NCI-H1417 treated with DMSO at 0.1 percent for 48 hours (cell line): ENCODE results near the gene ZNF81.
A peak's percentile ranks its signal among the peaks of the same experiment; 100 is the strongest.
"Not testable (repeated sequence)": the region's sequence is repeated elsewhere in the genome, so short reads cannot be mapped to it uniquely, and the experiment has no call there.

Experiments
- DNase-seq: peaks from one replicate; lab custom pipeline; 2025; lab: John Stamatoyannopoulos, UW

Gene ZNF81

GRCh38 chrX:47836164-47837072 is at the start of gene ZNF81:
TSS of gene ZNF81 (plus strand) at chrX:47836902. CDS start at chrX:47846268, 9,366 bp downstream.
- DNase-seq, result peak; percentile 92

GRCh38 chrX:47796433-47796906 is 40.2 kb upstream of the ZNF81 start:
- no peak for DNase-seq

- no peak for DNase-seq
These were observed 39.6 kb upstream of the ZNF81 start for GRCh38 chrX:47797084-47797483.

- DNase-seq, result no peak
These were observed 37.8 kb upstream of the ZNF81 start for GRCh38 chrX:47798861-47799260.

DNA sequence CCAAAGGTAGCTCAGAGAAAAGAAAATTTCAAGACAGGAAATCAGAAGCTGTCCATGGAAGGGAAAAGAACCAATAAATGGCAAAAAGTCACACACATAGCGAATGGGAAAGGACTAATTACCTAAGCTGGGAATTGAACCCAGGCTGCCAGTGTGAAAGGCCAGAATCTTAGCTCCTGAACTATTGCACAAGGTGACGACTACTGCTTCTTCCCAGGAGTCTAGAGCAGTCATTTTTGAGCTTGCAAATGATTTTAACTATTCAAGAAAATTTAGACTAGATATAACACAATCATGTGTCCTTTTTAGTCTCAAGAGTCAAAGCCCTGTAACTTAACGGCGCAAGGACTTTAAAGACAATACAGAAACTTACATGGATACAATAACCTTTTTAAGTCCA is 34.1 kb upstream of the ZNF81 start:
- DNase-seq, result peak; percentile 35

- peak; percentile 17 for DNase-seq
These were observed 33.6 kb upstream of the ZNF81 start for GRCh38 chrX:47803103-47803502.

DNA sequence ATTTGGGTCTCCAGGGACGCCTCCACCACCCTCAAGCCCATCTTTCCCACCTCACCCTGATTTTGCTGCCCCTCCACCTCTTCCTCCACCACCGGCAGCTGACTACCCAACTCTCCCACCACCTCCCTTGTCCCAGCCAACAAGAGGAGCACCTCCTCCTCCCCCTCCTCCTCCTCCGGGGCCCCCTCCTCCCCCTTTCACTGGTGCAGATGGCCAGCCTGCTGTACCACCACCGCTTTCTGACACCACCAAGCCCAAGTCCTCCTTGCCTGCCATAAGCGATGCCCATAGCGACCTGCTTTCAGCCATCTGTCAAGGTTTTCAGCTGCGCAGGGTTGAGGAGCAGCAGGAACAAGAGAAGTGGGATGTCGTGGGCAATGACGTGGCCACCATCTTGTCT is 32.4 kb upstream of the ZNF81 start:
- DNase-seq, result no peak

DNA sequence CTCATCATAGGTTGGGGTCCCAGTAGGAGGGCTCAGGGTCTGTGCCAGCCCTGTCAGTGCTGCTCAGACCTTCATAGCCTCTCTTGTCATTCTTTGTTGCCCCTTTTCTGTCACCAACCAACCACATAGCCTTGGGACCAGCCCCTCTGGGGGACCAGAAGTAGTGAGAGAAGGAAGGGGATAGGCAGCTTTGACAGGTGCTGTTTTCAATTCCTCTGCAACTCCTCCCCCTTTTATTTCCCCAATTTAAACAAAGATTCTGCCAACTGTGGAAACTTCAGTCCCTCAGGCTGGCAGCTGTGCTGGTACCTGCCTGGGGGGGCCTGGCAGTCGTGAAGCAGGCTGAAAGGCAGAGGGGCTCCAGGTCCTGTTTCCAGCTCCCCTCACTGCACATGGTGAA is 30.9 kb upstream of the ZNF81 start:
- DNase-seq, result not testable (repeated sequence)

GRCh38 chrX:47806415-47807271 is 30.1 kb upstream of the ZNF81 start:
- DNase-seq, result not testable (repeated sequence)

- not testable (repeated sequence) for DNase-seq
These were observed 29.5 kb upstream of the ZNF81 start for GRCh38 chrX:47807272-47807538.

- no peak for DNase-seq
These were observed 29.2 kb upstream of the ZNF81 start for GRCh38 chrX:47807548-47807947.

DNA sequence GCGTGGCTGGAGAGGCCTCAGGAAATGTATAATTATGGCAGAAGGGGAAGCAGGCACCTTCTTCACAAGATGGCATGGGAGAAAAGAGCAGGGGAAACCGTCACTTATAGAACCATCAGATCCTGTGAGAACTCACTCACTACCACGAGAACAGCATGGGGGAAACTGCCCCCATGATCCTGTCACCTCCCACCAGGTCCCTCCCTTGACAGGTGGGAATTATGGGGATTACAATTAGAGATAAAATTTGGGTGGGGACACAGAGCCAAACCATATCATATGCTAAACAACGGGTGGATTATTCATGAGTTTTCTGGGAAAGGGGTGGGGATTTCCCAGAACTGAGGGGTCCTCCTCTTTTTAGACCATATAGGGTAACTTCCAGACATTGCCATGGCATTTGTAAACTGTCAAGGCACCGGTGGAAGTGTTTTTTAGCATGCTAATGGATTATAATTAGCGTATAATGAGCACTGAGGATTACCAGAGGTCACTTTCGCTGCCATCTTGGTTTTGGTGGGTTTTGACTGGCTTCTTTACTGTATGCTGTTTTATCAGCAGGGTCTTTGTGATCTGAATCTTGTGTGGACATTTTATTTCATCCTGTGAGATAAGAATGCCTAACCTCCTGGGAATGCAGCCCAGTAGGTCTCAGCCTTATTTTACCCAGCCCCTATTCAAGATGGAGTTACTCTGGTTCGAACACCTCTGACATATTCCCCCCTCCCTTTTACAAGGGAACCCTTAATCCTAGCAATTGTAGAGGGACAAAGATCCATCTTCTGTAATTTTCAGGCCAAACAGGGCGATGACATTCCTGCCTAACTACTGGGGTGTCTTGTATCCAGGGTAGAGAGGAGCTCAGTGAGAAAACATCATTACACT is 27.6 kb upstream of the ZNF81 start:
- DNase-seq, result no peak

DNA sequence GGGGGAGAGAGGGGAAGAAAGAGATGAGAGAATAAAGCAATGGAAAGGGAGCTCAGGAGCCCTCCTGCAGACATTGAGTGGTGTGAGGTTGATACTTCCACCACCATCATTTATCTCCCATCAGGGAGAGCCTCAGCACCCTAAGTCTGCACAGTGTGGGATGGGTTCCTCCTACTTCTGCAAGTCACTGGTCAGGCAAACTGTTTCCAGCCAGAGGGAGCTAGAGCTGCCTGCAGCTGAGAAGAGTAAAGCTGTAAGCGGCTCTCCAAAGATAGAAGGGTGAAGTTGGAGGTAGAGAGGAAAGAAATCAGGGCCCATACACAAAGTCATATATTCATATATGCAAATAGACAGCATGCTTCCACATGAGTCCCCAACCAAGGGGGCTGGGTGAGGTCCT is 21.9 kb upstream of the ZNF81 start:
- DNase-seq, result no peak

- no peak for DNase-seq
These were observed 20.5 kb upstream of the ZNF81 start for GRCh38 chrX:47815901-47816845.

- no peak for DNase-seq
These were observed 19.3 kb upstream of the ZNF81 start for GRCh38 chrX:47817421-47817820.

GRCh38 chrX:47817897-47818296 is 18.8 kb upstream of the ZNF81 start:
- DNase-seq, result no peak

- no peak for DNase-seq
These were observed 7.7 kb upstream of the ZNF81 start for GRCh38 chrX:47828984-47829383.

DNA sequence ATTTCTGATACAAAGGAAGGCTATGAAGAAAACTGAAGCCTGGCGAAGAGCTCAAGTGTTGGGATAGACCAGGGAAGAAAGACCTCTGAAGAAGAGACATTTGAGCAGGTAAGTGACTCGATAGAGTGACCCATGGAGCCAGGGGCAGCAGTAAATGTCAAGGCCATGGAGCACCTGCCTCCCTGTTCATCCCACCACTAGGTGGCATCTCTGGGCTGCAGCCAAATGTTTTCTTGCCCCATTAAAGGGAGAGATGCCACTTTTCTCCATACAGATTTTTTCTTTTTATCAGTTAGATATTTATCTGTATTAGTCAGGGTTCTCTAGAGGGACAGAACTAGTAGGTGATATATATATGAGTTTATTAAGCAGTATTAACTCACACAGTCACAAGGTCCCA is 4.9 kb upstream of the ZNF81 start:
- DNase-seq, result no peak

DNA sequence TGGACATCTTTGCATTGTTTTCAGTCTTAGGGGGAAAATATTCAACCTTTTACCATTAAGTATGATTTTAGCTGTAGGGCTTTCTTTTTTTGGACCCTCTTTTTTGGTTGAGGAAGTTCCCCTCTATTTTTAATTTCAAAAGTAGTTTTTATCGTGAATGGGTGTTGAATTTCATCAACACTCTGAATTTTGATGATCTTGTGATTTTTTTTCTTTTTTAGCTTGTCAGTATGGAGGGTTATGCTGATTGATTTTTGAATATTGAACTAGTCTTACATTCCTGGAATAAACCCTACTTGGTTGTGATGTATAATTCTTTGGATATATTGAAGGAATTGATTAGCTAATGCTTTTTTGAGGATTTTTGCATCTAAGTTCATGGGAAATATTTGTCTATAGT is 1.7 kb downstream of the ZNF81 start:
- DNase-seq, result no peak

DNA sequence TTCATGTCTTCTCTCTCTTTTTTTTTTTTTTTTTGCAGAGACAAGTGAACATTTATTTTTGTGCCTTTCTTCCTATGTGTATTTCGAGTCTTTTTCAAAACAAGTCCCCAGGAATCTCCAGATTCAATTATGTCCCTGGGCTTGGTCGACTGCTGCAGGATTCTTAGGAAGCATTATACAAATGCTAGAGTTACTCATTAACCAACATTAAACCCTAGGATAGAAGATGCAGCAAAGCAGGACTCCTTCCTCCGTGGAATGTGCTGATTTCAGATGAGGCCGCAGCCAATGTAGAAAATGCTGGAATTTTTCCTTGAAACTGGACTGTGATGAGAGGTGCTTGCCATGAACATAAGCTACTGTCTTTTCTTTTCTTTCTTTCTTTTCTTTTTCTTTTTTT is 3.4 kb downstream of the ZNF81 start:
- no peak for DNase-seq

DNA sequence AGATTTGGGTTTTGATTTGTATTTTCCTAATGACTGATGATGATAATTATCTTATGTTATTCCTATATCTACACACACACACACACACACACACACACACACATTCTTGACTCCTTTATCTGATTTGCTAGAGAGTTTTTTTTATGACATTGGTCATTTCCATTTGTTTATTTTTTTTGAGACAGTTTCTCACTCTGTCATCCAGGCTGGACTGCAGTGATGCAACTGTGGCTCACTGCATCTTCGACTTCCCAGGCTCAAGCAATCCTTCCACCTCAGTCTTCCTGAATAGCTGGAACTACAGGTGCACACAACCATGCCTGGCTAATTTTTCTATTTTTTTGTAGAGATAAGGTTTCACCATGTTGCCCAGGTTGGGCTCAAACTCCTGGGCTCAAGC is 6.7 kb downstream of the ZNF81 start:
- no peak for DNase-seq
